ENCODE measurements around the gene RGMA. TPM values are rescaled to one million over a fixed set of nuclear protein-coding genes. Genes with fewer than 3 reads are reported as not detected.

The RGMA gene
- total RNA-seq, 6 experiments from 2014 or later, result 0.06 to 0.32 (median 0.25) TPM; not detected in 2

- ATAC-seq, result no peak
- peaks cover 0 to 46% (median 19%) of the 10 kb centered on the region in 4 donors for H3K4me1 ChIP-seq
Measured at GRCh38 chr15:93025625-93025982, 63.4 kb downstream of the RGMA start.

DNA sequence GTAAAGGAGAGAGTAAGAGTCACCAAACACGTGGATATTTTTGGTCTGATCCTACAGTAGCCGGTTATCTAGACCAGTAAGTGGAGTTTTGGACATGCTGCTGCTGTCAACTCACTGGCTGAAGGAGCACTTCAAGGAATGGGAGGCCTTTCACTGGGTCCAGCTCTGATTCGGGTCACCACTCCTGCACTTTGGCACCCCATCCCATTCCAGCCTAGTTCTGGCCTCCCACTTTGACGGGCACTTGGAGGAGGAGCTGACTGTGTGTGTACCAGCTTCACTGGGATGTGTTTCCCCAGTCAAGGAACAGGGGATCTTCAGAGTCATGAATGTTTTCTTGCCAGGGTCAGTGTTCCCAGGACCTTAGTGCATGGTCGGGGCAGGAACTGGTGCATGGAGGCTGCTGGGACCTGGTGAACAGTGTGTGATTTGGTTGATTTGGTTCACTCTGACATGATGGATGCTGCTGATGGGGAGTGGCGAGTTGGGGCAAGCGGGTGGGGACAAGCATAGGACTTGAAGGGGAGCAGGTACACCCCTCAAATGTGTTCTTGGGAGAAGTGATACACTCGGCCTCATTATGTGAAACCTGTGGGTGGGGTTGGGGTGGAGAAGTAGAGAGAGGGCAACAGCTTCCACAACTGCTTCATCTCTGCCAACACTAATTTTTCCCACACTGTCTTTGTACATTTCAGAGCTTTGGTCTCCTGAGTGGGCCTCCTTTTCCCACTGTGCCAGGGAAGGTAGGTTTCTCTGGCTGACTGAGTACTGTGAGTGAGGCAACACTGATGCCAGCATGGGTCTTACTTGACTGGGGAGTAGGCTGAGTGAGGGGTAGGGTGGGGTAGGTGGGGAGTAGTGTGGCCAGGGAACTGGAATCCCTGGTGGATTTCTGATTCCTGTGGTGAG, 64.0 kb downstream of the RGMA start:
- DNase-seq, result no peak
- TF ChIP-seq, protein P1, sequence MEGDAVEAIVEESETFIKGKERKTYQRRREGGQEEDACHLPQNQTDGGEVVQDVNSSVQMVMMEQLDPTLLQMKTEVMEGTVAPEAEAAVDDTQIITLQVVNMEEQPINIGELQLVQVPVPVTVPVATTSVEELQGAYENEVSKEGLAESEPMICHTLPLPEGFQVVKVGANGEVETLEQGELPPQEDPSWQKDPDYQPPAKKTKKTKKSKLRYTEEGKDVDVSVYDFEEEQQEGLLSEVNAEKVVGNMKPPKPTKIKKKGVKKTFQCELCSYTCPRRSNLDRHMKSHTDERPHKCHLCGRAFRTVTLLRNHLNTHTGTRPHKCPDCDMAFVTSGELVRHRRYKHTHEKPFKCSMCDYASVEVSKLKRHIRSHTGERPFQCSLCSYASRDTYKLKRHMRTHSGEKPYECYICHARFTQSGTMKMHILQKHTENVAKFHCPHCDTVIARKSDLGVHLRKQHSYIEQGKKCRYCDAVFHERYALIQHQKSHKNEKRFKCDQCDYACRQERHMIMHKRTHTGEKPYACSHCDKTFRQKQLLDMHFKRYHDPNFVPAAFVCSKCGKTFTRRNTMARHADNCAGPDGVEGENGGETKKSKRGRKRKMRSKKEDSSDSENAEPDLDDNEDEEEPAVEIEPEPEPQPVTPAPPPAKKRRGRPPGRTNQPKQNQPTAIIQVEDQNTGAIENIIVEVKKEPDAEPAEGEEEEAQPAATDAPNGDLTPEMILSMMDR (IDR thresholded peaks at IDR 0.05), result no peak
- TF ChIP-seq POLR2A (IDR thresholded peaks at IDR 0.05), result no peak
- ATAC-seq, result no peak
- Histone ChIP-seq H3K27me3 (no peaks in the 10 kb centered on the region), H3K36me3 (peaks cover 10 to 64% (median 30%) of the 10 kb centered on the region in 4 donors), H3K4me3 (no peak overlapping the region), H3K27ac (no peak overlapping the region), H3K9me3 (no peaks in the 10 kb centered on the region), H3K4me1 (peaks cover 0 to 40% (median 19%) of the 10 kb centered on the region in 4 donors)
- intact Hi-C loops (cut with DNase I), result no loop called here
- 84% methylated on average over 5 of the region's 8 CpGs for WGBS (ENCODE audit: insufficient coverage, low coverage, low lambda C conversion rate, missing lambda C conversion rate)

More at GRCh38 chr15:93025625-93025982, 63.4 kb downstream of the RGMA start:
- TF ChIP-seq, protein P1 (IDR thresholded peaks at IDR 0.05), result no peak
- no peak for TF ChIP-seq POLR2A (IDR thresholded peaks at IDR 0.05)
- no peaks in the 10 kb centered on the region for H3K27me3 ChIP-seq
- no peaks in the 10 kb centered on the region for H3K9me3 ChIP-seq
- no peak overlapping the region for H3K4me3 ChIP-seq
- no peak overlapping the region for H3K27ac ChIP-seq
- intact Hi-C loops (cut with DNase I), result no loop called here
- H3K36me3 ChIP-seq, result peaks cover 4 to 57% (median 24%) of the 10 kb centered on the region in 4 donors
- 78% methylated on average over 1 of the region's 1 CpG for WGBS (ENCODE audit: insufficient coverage, low coverage, low lambda C conversion rate, missing lambda C conversion rate)
- DNase-seq, result no peak

DNA sequence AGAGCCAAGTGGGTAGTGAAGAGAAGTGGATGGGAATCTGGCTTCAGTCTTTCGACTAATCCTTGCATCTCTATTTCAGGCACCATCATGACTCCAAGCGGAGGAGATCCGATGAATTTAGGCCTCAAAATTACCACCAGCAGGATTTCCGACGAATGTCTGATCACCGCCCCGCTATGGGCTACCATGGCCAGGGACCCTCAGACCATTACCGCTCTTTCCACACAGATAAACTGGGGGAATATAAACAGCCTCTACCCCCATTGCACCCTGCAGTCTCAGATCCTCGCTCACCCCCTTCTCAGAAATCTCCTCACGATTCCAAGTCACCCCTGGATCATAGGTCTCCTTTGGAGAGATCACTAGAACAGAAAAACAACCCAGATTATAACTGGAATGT, 64.7 kb downstream of the RGMA start:
- H3K4me3 ChIP-seq, result no peak overlapping the region
- H3K27ac ChIP-seq, result no peak overlapping the region
- 95% methylated on average over 8 of the region's 10 CpGs for WGBS (ENCODE audit: insufficient coverage, low coverage, low lambda C conversion rate, missing lambda C conversion rate)
- H3K36me3 ChIP-seq, result peaks cover 13 to 70% (median 36%) of the 10 kb centered on the region in 4 donors
- intact Hi-C loops (cut with DNase I), result no loop called here
- H3K27me3 ChIP-seq, result no peaks in the 10 kb centered on the region
- H3K9me3 ChIP-seq, result no peaks in the 10 kb centered on the region
- DNase-seq, result no peak
- peaks cover 0 to 34% (median 17%) of the 10 kb centered on the region in 4 donors for H3K4me1 ChIP-seq
- ATAC-seq, result no peak
- TF ChIP-seq POLR2A (IDR thresholded peaks at IDR 0.05), result no peak
- TF ChIP-seq, protein P1 (IDR thresholded peaks at IDR 0.05), result no peak

- ATAC-seq (no peak), DNase-seq (no peak)
- Histone ChIP-seq H3K27me3 (no peaks in the 10 kb centered on the region), H3K27ac (no peak overlapping the region), H3K36me3 (peaks cover 17 to 98% (median 49%) of the 10 kb centered on the region in 4 donors), H3K4me3 (no peak overlapping the region), H3K9me3 (no peaks in the 10 kb centered on the region), H3K4me1 (peaks cover 0 to 4% (median 2%) of the 10 kb centered on the region in 4 donors)
- TF ChIP-seq, protein P1 (IDR thresholded peaks at IDR 0.05), result no peak
- TF ChIP-seq POLR2A (IDR thresholded peaks at IDR 0.05), result no peak
- intact Hi-C loops (cut with DNase I), result no loop called here
- WGBS (ENCODE audit: insufficient coverage, low coverage, low lambda C conversion rate, missing lambda C conversion rate), result 100% methylated on average over 3 of the region's 3 CpGs
Measured at GRCh38 chr15:93020976-93021772, 67.8 kb downstream of the RGMA start.

All from right lobe of liver (tissue), 6 donors.